AG09319 (cell line): Measurements from ENCODE around the gene FAM47E.

Source experiments
- DNase-seq: peaks from one replicate; pipeline ENCODE4 v3.0.0-alpha.2; 2010; ENCODE audit warnings: low read depth; ENCODE audit errors: extremely low read depth
- TF ChIP-seq, protein P1 (sequence below): IDR thresholded peaks from 2 replicates; pipeline ENCODE4 v1.5.1; 2011; ENCODE audit warnings: low read depth, mild to moderate bottlenecking, inconsistent platforms, low read length, moderate library complexity

Gene FAM47E, protein sequence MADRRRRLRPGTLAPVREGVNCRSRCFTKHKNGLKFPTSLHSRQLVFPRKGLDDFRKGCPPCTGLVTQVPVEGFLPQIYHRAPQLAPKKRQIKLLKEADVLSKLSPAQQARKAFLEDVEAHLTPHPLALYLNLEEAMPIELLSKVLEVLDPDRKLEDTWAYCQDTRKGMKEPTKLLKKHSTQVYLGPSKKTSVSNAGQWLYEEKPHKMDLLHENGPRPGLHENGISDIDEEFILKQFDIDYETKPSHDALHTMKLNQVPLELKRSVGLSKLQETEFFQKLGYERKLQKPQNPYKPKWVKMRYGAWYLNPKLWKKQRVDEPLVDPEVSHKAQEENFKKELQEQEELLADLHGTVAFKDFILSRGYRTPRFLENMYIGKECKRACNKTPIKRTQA

GRCh38 chr4:76251441-76252270, at the start of gene FAM47E:
Gene FAM47E, plus strand, starts transcription at chr4:76251721. Its CDS starts 26 bp downstream, at chr4:76251747.
- no peak for DNase-seq
- TF ChIP-seq, protein P1, sequence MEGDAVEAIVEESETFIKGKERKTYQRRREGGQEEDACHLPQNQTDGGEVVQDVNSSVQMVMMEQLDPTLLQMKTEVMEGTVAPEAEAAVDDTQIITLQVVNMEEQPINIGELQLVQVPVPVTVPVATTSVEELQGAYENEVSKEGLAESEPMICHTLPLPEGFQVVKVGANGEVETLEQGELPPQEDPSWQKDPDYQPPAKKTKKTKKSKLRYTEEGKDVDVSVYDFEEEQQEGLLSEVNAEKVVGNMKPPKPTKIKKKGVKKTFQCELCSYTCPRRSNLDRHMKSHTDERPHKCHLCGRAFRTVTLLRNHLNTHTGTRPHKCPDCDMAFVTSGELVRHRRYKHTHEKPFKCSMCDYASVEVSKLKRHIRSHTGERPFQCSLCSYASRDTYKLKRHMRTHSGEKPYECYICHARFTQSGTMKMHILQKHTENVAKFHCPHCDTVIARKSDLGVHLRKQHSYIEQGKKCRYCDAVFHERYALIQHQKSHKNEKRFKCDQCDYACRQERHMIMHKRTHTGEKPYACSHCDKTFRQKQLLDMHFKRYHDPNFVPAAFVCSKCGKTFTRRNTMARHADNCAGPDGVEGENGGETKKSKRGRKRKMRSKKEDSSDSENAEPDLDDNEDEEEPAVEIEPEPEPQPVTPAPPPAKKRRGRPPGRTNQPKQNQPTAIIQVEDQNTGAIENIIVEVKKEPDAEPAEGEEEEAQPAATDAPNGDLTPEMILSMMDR: peak; percentile 17

- no peak for DNase-seq
Measured at GRCh38 chr4:76203541-76203940, 48.0 kb upstream of the FAM47E start.

GRCh38 chr4:76204936-76205335, 46.6 kb upstream of the FAM47E start:
- TF ChIP-seq, protein P1: no peak
- no peak for DNase-seq

More at GRCh38 chr4:76203541-76203940, 48.0 kb upstream of the FAM47E start:
- TF ChIP-seq, protein P1: no peak

DNA sequence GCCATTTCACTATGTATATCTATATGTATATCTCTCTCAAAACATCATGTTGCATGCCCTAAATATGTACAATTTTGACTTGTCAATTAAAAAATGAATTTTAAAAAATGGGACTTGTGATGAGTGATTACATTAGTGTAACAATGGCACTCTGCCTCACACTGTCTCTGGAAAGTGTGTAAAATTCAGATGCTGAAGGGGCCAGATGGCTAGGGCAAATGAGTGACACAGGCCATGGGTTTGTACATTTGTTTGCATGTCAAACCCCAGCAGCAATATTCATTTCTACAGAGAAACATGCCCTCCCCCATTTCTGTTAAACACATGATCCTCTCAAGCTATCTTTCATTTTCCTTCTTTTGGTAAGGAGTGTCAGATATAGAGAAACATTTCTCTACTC, 46.0 kb upstream of the FAM47E start:
- TF ChIP-seq, protein P1: no peak
- DNase-seq: no peak

DNA sequence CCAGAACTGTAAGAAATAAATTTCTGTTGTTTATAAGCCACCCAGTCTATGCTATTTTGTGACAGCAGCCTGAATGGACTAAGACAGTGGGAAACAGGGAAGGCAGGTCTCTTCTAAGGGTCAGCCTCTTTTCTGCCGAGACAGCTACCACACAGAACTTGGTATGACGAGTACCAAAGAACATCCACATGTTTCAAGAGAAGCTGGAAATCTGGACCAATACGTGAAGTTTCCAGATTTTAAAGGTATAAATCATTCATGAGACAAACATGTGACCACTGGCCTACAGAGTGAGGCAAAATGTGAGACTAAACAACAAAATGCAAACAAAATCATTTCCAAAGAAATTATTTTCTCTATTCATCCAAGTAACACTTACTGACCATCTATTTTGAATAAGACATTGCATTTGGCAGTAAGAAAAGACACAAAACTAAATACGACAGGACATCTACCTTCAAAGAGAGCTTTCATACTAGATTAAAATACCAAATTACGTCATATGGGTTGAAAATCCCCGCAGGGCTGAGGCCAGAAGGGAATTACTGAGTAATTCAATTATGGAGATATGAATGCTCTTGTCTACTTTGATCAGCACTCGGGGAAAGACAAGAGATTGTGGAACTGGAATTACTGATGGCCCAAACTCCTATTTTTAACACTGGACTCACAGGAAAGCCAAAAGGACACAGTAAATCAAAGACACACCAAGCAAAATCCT, 45.1 kb upstream of the FAM47E start:
- TF ChIP-seq, protein P1: no peak
- DNase-seq: no peak

GRCh38 chr4:76207549-76207948, 44.0 kb upstream of the FAM47E start:
- no peak for DNase-seq

More at GRCh38 chr4:76207549-76207948, 44.0 kb upstream of the FAM47E start:
- TF ChIP-seq, protein P1: no peak
